Gastroesophageal sphincter (tissue), 3 donors: ENCODE measurements around the gene GRSF1.

Experiments
- CTCF ChIP-seq, 4 experiments: fragments of 200-600 bp in 2 of 4; fragments of 450-650 bp in 2 of 4; sonication (generic) in 1 of 4; IDR thresholded peaks; one replicate each; pipeline ENCODE4 v1.5.1; 2017 to 2019; ENCODE audit warnings: antibody characterized with exemption in 4 of 4, mild to moderate bottlenecking in 2 of 4, moderate library complexity in 2 of 4
- EP300 ChIP-seq: sonication (generic); formaldehyde crosslinking; IDR thresholded peaks from one replicate; pipeline ENCODE4 v1.6.1; 2017; ENCODE audit warnings: antibody characterized with exemption, mild to moderate bottlenecking
- POLR2A ChIP-seq, 2 donors: fragments of 450-650 bp; IDR thresholded peaks; one replicate each; pipeline ENCODE4 v1.6.1; 2017; ENCODE audit warnings: antibody characterized with exemption in 2 of 2, mild to moderate bottlenecking in 2 of 2, moderate library complexity in 1 of 2

- TF ChIP-seq CTCF (IDR thresholded peaks at IDR 0.05) (no peak), EP300 (no peak), POLR2A (IDR thresholded peaks at IDR 0.05) (no peak)
These were observed 33.5 kb upstream of the GRSF1 start for GRCh38 chr4:70873216-70873615.
